ENCODE measurements around the gene ARFGAP2.
"Not testable (repeated sequence)": the region's sequence is repeated elsewhere in the genome, so short reads cannot be mapped to it uniquely, and the experiment has no call there.

Gene ARFGAP2

DNA sequence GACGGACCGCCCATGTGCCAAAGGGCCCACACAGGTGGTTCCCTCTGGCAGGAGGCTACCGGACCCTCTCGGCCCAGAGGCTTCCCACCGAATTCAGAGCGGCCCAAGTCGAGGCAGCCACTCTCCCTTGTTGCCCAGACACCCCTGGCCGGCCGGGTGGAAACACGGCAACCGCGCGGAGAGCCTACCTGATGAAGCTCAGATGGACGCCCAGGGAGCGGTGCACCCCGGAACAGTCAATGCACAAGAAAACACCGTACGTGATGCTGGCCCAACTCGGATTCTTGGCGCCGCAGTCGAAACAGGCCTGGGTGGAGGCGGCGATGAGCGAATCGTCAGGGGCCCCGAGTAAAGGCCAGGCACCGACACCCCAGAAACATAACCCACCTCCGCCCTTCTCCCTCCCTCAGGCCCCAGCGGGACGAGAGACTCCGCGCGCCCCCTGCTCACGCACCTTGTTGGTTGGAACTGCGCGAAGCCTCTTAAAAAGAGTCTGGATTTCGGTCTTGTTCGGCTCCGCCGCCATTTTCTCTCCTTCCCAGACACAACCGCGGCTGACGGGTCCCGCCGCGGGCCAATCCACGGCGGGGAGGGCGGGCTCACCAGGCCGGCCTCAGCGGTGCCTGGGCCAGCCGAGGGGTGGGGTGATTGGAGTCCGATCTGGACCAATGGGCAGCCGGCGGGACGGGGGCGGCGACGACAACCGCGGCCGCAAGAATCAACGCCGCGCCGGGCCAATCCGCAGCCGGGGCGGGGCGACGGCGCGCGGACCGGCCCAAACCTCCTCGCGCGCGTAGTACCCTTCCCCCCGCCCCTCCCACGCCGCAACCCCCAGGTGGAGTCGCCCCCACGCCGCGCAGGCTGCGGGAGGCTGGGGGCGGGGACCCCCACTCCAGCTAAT is at the start of gene ARFGAP2:
Gene ARFGAP2, minus strand, starts transcription at position 552 of the 901 bp plus-strand sequence. Its CDS starts 26 bp downstream, at position 526.
- DNase-seq (ENCODE audit: low spot score), result peak; percentile 96

DNA sequence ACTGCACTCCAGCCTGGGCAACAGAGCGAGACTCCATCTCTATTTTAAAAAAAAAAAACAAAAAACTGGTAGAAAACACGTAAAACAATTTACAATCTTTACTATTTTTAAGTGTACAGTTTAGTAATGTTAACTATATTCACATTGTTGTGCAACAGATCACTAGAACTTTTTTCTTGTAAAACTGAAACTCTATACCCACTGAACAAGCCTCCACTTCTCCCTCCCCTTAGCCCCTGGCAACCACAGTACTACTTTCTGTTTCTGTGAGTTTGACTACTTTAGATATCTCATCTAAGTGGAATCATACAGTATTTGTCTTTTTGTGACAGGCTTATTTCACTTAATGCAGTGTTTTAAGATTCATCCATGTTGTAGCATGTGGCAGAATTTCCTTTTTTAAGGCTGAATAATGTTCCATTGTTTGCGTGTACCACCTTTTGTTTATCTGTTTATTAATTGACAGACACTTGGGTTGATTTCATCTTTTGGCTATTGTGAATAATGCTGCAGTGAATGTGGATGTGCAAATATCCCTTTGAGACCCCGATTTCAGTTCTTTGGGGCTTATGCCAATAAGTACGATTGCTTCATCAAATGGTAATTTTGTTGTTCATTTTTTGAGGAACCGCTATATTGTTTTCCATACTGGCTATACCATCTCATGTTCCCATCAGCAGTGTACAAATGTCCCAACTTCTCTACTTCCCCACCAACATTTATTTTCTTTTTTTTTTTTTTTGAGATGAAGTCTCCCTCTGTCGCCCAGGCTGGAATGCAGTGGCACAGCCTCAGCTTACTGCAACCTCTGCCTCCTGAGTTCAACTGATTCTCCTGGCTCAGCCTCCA is 49.1 kb upstream of the ARFGAP2 start:
- DNase-seq (ENCODE audit: low spot score), result no peak

DNA sequence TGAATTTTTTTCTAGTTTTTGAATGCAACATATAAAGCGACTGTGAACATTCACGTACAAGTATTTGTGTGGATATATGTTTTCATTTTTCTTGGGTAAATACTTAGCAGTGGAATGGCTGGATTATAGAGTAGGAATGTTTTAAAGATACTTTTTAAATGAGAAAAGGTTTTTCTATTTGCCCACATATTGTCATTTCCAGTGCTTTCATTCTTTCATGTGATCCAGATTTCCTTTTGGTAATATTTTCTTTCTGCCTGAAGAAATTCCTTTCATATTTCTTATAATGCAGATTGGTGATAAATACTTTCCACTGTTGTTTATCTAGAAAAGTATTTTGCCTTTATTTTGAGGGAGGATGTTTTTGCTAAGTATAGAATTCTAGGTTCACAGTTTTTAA is 46.0 kb upstream of the ARFGAP2 start:
- DNase-seq (ENCODE audit: low spot score), result no peak

DNA sequence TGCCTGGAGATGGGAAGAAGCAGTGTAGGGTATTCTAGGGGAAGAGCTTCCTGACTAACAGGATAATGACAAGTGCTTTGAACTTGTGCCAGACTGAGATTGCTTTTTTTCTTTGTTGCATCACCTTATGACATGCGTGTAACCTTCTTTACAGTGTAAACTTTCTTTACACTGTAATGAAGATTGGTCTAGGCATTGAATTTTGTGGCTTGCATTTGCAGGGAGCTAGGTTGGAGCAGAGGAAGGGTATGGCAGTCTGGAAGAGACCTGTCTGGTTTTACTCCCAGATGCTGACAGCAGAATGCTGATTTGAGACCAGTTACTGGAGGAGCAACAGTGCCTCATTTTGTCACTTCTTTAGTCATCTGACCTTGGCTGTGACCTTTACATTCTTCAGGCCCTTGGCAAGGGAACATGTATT is 43.7 kb upstream of the ARFGAP2 start:
- no peak for DNase-seq (ENCODE audit: low spot score)

DNA sequence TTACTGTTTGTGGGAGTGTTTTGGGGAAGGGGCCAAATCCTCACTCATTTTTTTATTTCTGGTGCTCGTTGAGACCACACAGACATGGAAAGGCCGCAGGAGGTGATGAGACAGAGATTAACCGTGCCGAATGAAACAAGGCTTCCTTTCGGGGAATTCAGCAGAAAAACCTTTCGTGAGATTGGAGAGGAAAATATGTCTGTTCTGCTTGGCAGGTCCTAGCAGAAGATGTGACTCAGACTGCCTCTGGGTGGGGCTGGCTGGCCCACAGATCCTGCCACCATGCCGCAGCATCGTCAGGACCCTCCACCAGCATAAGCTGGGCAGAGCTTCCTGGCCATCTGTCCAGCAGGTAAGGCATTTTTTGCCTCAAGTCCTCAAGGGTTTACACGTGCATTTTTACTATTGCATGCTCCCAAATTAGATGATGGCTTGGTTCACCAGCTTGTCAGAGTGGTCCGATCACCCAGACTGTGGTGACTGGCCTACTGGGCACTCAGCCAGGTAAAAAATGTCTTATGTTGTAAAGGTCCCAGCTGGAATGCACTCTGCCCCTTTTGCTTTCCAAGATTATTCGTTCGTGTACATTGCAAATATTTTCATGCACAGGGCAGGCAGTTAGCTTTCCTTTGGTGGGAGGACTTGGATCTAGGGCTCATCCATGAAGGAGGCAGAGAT is 39.6 kb upstream of the ARFGAP2 start:
- DNase-seq (ENCODE audit: low spot score), result peak; percentile 79

DNA sequence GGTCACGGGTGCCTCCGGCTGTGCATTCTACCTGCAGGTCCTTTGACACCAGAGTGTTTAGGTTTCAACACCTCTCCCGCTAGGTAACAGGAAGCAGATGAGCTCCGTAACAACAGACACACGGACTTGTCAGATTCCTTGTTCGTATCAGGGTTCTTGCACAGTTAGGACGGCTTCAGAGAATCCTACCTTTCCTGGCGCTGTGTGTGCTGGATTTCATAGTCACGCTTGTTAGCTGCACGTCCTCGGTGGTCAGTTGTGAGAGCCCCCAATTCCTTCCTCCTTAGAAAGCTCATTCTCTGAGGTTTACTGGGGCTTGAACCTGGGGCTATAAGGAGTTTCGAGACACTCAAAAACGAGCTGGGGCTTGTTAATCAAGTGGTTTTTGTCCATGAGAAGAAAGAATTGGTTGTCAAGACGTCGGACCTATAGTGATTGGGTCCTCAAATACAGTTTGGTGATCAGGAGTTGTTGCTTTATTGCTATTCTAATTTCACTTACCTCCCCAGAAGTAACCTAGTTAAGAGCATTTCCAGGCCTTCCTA is 38.8 kb upstream of the ARFGAP2 start:
- DNase-seq (ENCODE audit: low spot score), result peak; percentile 52

DNA sequence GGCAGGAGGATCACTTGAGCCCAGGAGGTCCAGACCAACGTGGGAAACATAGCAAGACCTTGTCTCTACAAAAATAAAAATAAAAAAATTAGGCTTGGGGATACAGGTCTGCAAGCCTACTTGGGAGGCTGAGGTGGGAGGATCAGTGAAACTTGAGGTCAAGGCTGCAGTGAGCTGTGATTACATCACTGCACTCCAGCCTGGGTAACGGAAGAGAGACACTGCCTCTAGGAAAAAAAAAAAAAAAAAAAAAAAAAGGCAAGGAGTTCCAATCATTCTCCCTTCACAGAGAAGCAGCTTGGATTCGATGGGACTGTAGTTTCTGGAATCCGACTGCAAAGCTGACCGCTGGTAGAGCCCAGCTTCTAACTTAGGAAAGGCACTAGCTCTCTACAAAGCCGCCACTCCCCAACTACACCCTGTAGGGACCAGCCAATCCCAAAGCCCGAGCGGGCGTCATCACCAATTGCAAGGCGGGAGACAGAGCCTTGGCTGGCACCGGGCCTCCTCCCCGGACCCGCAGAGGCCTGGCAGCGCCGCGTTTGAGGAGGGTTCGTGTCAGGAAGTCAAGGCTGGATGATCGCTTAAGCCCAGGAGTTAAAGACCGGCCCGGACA is 37.4 kb upstream of the ARFGAP2 start:
- DNase-seq (ENCODE audit: low spot score), result peak; percentile 87

DNA sequence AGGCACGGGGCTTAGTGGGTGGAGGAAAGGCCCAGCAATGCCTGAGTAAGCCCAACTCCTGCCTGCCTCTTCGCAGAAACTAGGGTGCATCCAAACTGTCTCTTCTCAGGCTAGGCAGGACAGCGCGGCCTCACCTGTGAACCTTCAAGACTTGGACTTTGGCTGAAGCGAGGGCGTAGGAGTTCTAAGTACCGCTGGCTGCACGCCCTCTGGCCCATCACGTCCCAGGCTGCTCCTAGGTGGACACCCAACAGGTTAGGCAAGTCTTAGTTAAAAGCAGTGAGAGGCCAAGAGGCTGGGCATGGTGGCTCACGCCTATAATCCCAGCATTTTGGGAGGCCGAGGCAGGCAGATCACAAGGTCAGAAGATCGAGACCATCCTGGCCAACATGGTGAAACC is 36.3 kb upstream of the ARFGAP2 start:
- DNase-seq (ENCODE audit: low spot score), result no peak

DNA sequence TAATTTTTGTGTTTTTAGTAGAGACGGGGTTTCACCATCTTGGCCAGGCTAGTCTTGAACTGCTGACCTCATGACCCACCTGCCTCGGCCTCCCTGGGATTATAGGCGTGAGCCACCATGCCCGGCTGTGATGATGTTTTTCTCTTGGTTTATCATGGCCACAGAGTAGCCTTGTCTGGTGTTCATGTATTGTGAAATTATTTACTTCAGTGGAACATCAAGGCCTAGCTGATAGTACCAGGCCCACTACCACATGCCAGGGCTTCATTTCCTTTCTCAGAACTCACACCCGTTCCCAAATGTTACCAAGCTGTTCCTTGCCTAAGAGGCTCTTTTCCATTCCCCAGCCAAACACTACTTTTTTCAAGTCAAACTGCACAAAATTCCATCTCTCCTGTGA is 31.9 kb upstream of the ARFGAP2 start:
- no peak for DNase-seq (ENCODE audit: low spot score)

DNA sequence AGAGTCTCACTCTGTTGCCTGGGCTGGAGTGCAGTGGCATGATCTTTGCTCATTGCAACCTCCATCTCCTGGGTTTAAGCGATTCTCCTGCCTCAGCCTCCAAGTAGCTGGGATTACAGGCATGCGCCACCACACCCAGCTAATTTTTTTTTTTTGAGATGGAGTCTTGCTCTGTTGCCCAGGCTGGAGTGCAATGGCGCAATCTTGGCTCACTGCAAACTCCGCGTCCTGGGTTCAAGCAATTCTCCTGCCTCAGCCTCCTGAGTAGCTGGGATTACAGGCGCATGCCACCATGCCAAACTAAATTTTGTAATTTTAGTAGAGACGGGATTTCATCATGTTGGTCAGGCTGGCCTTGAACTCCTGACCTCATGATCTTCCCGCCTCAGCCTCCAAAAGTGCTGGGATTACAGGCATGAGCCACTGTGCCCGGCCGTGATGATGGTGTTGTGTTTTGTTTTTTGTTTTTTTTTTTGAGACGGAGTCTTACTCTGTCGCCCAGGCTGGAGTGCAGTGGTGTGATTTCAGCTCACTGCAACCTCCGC is 31.4 kb upstream of the ARFGAP2 start:
- not testable (repeated sequence) for DNase-seq (ENCODE audit: low spot score)

DNA sequence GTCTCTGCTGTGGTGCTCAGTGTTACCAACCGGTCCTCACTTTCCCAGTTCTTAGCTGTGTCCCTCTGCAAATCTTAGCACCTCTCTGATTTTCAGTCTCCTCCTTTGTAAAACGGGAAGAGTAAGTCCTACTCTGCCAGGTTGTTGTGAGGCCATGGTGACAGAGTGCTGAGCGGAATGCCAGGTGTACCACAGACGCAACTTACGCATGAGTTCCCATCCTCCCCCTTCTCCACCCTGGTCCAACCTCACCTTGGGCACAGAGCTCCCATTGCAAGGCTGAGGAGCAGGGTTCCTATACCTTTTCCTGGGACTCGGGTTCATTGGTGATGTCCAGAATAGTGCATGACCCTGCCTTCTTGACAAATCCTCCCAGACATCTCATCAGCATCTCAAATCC is 30.8 kb upstream of the ARFGAP2 start:
- DNase-seq (ENCODE audit: low spot score), result no peak

DNA sequence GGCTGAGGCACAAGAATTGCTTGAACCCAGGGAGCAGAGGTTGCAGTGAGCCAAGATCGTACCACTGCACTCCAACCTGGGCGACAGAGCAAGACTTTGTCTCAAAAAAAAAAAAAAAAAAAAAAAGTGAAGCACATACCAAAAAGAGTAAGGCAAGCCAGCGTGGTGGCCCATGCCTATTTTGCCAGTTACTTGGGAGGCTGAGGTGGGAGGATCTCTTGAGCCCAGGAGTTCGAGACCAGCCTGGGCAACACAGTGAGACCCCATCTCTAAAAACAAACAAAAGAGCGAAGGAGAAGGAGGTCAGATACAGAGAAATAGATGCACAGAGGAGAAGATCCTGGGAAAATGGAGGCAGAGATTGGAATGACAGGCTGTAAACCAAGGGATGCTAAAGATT is 29.9 kb upstream of the ARFGAP2 start:
- DNase-seq (ENCODE audit: low spot score), result not testable (repeated sequence)

DNA sequence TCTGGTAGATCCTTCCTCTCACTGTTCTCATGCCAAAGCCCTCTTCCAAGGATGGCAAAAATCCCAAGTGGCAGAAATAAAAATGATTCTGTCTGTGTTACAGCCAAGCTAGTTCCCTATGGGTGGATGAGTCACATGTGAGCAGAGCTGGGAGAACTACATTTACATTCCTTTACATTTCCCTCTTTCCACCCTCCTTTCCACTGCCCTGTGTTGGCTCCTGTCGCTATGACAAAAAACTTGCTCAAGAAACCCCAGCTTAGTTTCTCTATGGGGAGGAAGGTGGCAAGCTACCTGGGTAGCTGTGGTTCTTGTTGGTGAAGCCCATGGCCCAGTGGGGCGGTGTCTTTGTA is 27.9 kb upstream of the ARFGAP2 start:
- DNase-seq (ENCODE audit: low spot score), result no peak

DNA sequence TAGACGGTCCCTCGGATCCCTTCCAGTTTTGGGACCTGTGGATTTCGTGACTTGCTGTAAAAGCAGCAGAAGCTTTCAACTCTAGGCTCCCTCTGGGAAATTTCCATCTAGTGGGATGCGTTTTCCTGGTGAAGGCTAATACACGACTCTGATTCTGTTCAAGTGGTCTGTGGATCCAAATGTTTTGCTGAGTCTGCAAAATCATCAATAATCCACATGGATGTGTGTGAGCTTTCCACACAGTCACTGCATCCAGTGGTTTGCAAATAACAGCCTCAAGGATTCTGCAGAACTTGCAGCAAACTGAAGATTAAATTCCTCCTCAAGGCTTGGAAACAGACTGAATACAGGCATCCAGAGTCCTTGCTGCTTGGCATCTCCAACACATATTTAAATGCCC is 25.9 kb upstream of the ARFGAP2 start:
- DNase-seq (ENCODE audit: low spot score), result no peak

DNA sequence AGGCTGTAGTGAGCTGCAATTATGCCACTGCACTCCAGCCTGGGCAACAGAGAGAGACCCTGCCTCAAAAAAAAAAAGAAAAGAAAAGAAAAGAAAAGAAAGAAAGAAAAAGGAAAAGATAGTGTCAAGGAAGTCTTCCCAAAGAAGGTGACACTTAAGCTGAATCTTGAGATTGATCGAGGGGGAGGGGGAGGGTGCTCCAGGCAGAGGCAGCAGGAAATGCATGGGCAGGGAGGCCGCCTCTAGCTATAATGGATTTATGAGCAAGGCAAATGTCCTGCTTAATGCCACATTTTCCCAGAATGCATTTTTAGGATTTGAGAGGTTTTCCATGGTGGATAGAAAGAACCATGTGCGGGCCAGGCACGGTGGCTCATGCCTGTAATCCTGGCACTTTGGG is 24.3 kb upstream of the ARFGAP2 start:
- no peak for DNase-seq (ENCODE audit: low spot score)

DNA sequence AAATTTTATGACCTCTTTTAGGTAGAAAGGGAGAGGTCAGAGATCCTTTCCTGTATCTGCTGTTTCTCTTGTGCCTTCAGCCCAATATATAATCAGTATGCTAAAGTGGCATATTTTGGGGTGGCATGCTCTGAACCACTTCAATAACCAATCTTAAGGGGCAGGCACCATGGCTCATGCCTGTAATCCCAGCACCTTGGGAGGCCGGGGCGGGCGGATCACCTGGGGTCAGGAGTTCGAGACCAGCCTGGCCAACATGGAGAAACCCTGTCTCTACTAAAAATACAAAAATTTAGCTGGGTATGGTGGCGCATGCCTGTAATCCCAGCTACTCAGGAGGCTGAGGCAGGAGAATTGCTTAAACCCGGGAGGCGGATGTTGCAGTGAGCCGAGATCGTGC is 21.5 kb upstream of the ARFGAP2 start:
- DNase-seq (ENCODE audit: low spot score), result not testable (repeated sequence)

DNA sequence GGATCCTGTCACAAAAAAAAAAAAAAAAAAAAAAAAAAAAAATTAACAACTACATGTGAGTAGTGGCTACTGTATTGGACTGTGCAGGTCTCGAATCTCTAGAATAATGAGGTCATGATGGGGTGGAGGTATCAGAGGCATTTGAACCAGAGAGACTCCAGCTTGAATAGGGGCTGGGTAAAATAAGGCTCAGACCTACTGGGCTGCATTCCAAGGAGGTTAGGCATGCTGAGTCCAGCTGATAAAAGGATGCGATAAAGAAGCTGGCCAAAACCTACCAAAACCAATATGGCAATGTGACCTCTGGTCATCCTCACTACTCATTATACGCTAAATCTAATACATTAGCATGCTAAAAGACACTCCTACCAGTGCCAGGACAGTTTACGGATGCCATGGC is 15.4 kb upstream of the ARFGAP2 start:
- no peak for DNase-seq (ENCODE audit: low spot score)

DNA sequence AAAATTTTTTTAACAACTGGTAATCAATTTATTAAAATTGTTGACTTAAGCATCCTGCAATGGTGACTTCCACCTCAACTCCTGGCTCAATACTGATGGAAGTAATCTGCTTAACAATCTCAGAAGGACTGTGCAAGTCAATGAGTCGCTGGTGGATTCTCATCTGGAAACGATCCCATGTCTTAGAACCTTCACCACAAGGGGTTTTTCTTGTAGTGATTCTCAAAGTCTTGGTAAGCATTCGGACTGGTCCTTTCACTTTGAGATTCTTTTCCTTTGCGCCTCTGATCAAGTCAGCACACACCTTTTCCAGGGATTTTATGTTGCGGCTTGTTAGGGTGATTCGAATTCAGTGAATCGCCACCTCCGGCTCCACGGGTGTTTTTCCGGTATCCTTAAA is 14.5 kb upstream of the ARFGAP2 start:
- not testable (repeated sequence) for DNase-seq (ENCODE audit: low spot score)

DNA sequence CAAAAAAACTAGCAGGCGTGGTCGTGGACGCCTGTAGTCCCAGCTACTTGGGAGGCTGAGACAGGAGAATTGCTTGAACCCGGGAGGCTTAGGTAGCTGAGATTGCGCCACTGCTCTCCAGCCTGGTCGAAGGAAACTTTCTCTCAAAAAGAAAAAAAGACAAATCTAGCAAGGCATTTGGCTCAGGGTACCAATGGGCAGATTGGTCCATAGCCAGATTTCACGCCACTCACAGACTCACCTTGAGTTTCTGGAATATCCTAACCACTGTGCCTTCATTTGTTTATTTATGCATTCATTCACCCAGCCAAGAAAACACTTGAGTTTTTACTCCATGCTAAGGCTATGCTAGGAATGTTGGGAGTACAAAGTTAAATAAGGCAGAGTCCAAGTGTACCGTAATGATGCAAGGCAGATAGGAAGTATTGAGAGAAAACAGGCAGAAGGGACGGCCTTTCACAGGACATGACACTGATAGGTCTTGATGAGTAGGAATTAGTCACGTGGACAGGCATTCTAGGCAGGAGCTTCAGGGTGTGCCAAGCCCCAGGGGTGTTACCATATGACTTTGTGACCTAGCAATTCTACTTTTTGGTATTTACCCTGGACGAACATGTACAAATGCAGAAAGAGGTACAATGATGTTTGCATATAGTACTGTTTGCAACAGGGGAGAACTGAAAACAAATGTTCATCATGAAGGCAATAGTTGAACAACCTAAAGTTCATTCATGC is 12.6 kb upstream of the ARFGAP2 start:
- DNase-seq (ENCODE audit: low spot score), result no peak

DNA sequence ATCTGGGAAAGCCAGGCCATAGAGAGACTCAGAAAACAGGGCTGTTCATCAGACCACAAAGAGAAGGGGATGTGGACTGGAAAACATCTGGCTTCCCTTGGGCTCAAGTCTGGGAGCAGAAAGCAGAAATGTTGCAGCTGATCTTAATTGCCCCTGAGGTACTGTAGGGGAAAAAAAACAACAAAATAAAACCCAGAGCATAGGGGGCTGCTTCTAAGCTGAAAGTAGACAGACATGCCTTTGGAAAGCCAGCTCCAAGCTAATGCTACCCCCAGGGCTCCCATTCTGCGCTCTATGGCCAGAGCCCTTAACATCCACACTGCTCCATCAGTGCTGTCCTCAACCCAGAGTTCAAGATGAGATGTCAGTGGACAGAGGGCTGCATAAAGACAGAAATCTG is 11.6 kb upstream of the ARFGAP2 start:
- no peak for DNase-seq (ENCODE audit: low spot score)

DNA sequence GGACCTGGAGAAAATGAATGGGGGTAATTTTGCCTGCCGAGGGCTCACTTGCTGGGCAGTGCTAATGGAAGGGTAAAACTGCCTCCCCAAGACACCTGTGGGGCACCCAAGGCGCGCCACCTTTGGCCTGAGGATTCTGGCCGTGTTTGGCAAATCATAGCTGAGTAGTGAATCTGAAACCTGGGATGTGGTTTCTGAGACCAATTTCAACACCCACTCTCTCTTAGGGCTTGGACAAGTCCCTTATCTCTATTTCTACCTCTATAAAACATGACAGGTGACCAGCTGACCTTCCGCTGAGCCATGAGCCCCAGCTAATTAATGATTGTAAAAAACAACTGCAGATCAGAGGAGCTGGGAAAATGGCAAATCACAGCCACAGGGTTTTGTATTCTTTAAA is 11.0 kb upstream of the ARFGAP2 start:
- no peak for DNase-seq (ENCODE audit: low spot score)

Data from CD4-positive, alpha-beta T cell treated with Interleukin-15 for 4 hours (primary cell).